Activated CD4-positive, alpha-beta T cell treated with anti-CD3 and anti-CD28 coated beads, Interleukin-2, amount 50 U/mL, for 4 hours (primary cell): Measurements from ENCODE around the gene CBX6.

ENCODE experiments used
- DNase-seq, 2 experiments: peaks; one replicate each; pipeline ENCODE4 v3.0.0-alpha.2; 2020

The CBX6 gene

GRCh38 chr22:38873469-38874411 lies 1.7 kb upstream of the CBX6 start:
- DNase-seq = peak; percentile 70 to 77

- DNase-seq = no peak
These were observed 824 bp upstream of the CBX6 start for GRCh38 chr22:38872831-38873248.

GRCh38 chr22:38871360-38872171 lies 450 bp downstream of the CBX6 start:
- peak; percentile 33 to 38 for DNase-seq

GRCh38 chr22:38870791-38871359 lies 1.1 kb downstream of the CBX6 start:
- DNase-seq = no peak

GRCh38 chr22:38870312-38870741 lies 1.7 kb downstream of the CBX6 start:
- DNase-seq = peak; percentile 88 to 90

- DNase-seq = no peak
These were observed 2.4 kb downstream of the CBX6 start for GRCh38 chr22:38869663-38870062.

- DNase-seq = peak; percentile 81 to 84
These were observed 3.1 kb downstream of the CBX6 start for GRCh38 chr22:38868886-38869381.

GRCh38 chr22:38868286-38868721 lies 3.7 kb downstream of the CBX6 start:
- no peak for DNase-seq

- DNase-seq = no peak
These were observed 4.3 kb downstream of the CBX6 start for GRCh38 chr22:38867471-38868285.

GRCh38 chr22:38867124-38867455 lies 4.9 kb downstream of the CBX6 start:
- DNase-seq = no peak

GRCh38 chr22:38866399-38867123 lies 5.5 kb downstream of the CBX6 start:
- no peak for DNase-seq

GRCh38 chr22:38866024-38866398 lies 6.0 kb downstream of the CBX6 start:
- DNase-seq = no peak

GRCh38 chr22:38865201-38866023 lies 6.6 kb downstream of the CBX6 start:
- no peak for DNase-seq

GRCh38 chr22:38864361-38865191 lies 7.4 kb downstream of the CBX6 start:
- no peak for DNase-seq

GRCh38 chr22:38863531-38864131 lies 8.4 kb downstream of the CBX6 start:
- no peak for DNase-seq

- DNase-seq = no peak
These were observed 9.4 kb downstream of the CBX6 start for GRCh38 chr22:38862375-38863329.

- no peak for DNase-seq
These were observed 10.1 kb downstream of the CBX6 start for GRCh38 chr22:38861927-38862326.
